ENCODE measurements around the gene MRPS26. TPM values are rescaled to one million over a fixed set of nuclear protein-coding genes. Genes with fewer than 3 reads are reported as not detected.

MRPS26 gene
- total RNA-seq, 1 experiment from 2014 or later, result 84.3 TPM

- RAD21 ChIA-PET (ENCODE audit: low non-redundant PET in 1 of 2, low total read pairs in 2 of 2, uncharacterized antibody in 2 of 2, unreplicated experiment in 2 of 2), result no interaction called here
- Histone ChIP-seq H3K4me3 (replicated peaks in 1 of 2; ENCODE audit: low read depth in 1 of 2, low read length in 2 of 2) (no peak overlapping the region), H3K9ac (ENCODE audit: low read length) (no peak overlapping the region), H3K9me3 (ENCODE audit: control insufficient read depth in 1 of 2, insufficient read depth in 1 of 2, low read depth in 1 of 2, low read length in 2 of 2) (no peaks in the 10 kb centered on the region), H3K79me2 (ENCODE audit: insufficient read depth, low read length) (no peaks in the 10 kb centered on the region), H3K27me3 (ENCODE audit: insufficient read depth, low read length) (no peaks in the 10 kb centered on the region), H3K36me3 (ENCODE audit: control insufficient read depth in 1 of 2, insufficient read depth in 2 of 2, low read length in 2 of 2) (no peaks in the 10 kb centered on the region), H3K27ac (ENCODE audit: low read depth, low read length) (no peak overlapping the region), H2AFZ (ENCODE audit: low read depth, low read length, poor library complexity, severe bottlenecking) (no peak overlapping the region), H3K9me2 (ENCODE audit: insufficient read depth) (no peaks in the 10 kb centered on the region), H4K20me1 (ENCODE audit: insufficient read depth) (no peaks in the 10 kb centered on the region), H3K4me1 (ENCODE audit: control insufficient read depth in 1 of 2, insufficient read depth in 2 of 2, low read length in 2 of 2) (peaks cover 0 to 7% of the 10 kb centered on the region in 2 experiments; a peak in 2 of 4 replicates), H3K4me2 (ENCODE audit: low read length) (no peak overlapping the region)
- CTCF ChIA-PET, result no interaction called here
- intact Hi-C loops (cut with micrococcal nuclease), result no loop called here
- TF ChIP-seq CBX3 (IDR thresholded peaks at IDR 0.05; ENCODE audit: low read depth), result no peak
- no peak for TF ChIP-seq CEBPB (IDR thresholded peaks at IDR 0.05; ENCODE audit: low read depth)
- TF ChIP-seq ZFX (IDR thresholded peaks at IDR 0.05), result no peak
- TF ChIP-seq MAX (IDR thresholded peaks at IDR 0.05), result no peak
- TF ChIP-seq SIN3A (IDR thresholded peaks at IDR 0.05; ENCODE audit: low read depth), result no peak
- TF ChIP-seq SRF (IDR thresholded peaks at IDR 0.05; ENCODE audit: low read depth), result no peak
- no peak for TF ChIP-seq CTCF (IDR thresholded peaks at IDR 0.05 in 2 of 3, conservative IDR thresholded peaks at IDR 0.05 in 1 of 3; ENCODE audit: borderline replicate concordance in 1 of 3, insufficient read depth in 1 of 3, low read depth in 2 of 3, low read length in 2 of 3)
- TF ChIP-seq EGR1 (IDR thresholded peaks at IDR 0.05; ENCODE audit: low read depth), result no peak
- no peak for TF ChIP-seq YY1 (IDR thresholded peaks at IDR 0.05; ENCODE audit: extremely low read depth, insufficient replicate concordance, low read depth, low read length)
- TF ChIP-seq POLR2A (IDR thresholded peaks at IDR 0.05; ENCODE audit: borderline replicate concordance, extremely low read depth, insufficient read depth, insufficient read length), result no peak
- TF ChIP-seq POLR2AphosphoS5 (IDR thresholded peaks at IDR 0.05; ENCODE audit: low read depth, low read length), result no peak
- TF ChIP-seq EZH2phosphoT487 (IDR thresholded peaks at IDR 0.05; ENCODE audit: borderline replicate concordance), result no peak
- no peak for TF ChIP-seq ATF3 (IDR thresholded peaks at IDR 0.05)
- no peak for TF ChIP-seq REST (IDR thresholded peaks at IDR 0.05; ENCODE audit: low read depth)
- TF ChIP-seq EZH2 (IDR thresholded peaks at IDR 0.05), result no peak
- TF ChIP-seq JUND (IDR thresholded peaks at IDR 0.05), result no peak
- no peak for TF ChIP-seq SP1 (IDR thresholded peaks at IDR 0.05; ENCODE audit: low read depth)
- no peak for DNase-seq (ENCODE audit: low read depth, low spot score)
- POLR2A ChIA-PET, result no interaction called here
- no peak for ATAC-seq
- BruUV-seq (replicated peaks), result no TSS peak
Measured at GRCh38 chr20:3080939-3081388, 35.1 kb downstream of the MRPS26 start.

All from HCT116 (cell line).